GM23248 (cell line): ENCODE data around the gene TCEA2.

Source experiments
- EZH2 ChIP-seq: fragments of 200-600 bp; sonication (generic); IDR thresholded peaks from 2 replicates; pipeline ENCODE4 v1.6.1; 2018; ENCODE audit warnings: antibody characterized with exemption, mild to moderate bottlenecking; ENCODE audit not compliant: insufficient read depth, poor library complexity, severe bottlenecking
- EZH2phosphoT487 ChIP-seq: fragments of 200-600 bp; sonication (generic); IDR thresholded peaks from 2 replicates; pipeline ENCODE4 v1.6.1; 2018; ENCODE audit warnings: antibody characterized with exemption, moderate library complexity, mild to moderate bottlenecking, low read depth; ENCODE audit not compliant: insufficient read depth

- TF ChIP-seq EZH2phosphoT487 (no peak), EZH2 (no peak)
Measured at GRCh38 chr20:64104667-64105451, 41.9 kb downstream of the TCEA2 start.
